ENCODE results near the gene NOTCH1. TPM values are rescaled to one million over a fixed set of nuclear protein-coding genes. Genes with fewer than 3 reads are reported as not detected.

NOTCH1 gene
- total and polyA plus RNA-seq, 2 of the 13 experiments (the other 11 are each of a cell fraction or from before 2014, with no cell fraction given): 0.09 to 0.35 TPM

GRCh38 chr9:136489731-136490130 is 56.1 kb downstream of the NOTCH1 start (continued):
- TF ChIP-seq ONECUT2 (CRISPR knock-in tag; IDR thresholded peaks at IDR 0.05): no peak
- no peak for TF ChIP-seq ZNF30 (CRISPR knock-in tag; IDR thresholded peaks at IDR 0.05)

GRCh38 chr9:136488247-136489214 is 57.3 kb downstream of the NOTCH1 start:
- intact Hi-C loops (cut with micrococcal nuclease; ENCODE audit: unreplicated experiment) (no loop called here), in situ Hi-C loops (cut with HindIII; ENCODE audit: extremely low pct_ligation_motif_present, low pct_unique_long_range_greater_than_20kb) (no loop called here)
- no peak for DNase-seq (ENCODE audit: low spot score)
- peaks cover 7% of the 10 kb centered on the region; the same call in 1 of the 2 replicates for H4K20me1 ChIP-seq (ENCODE audit: insufficient read depth, low read length)
- no TSS peak for BruUV-seq (replicated peaks)
- 12% methylated on average over 22 of the region's 22 CpGs for WGBS (ENCODE audit: low lambda C conversion rate)
- no peak overlapping the region for H3K9ac ChIP-seq (ENCODE audit: insufficient read depth, low read depth, low read length)
- POLR2A ChIA-PET: interaction anchor here (1.2 to 1.5 kb wide), 2 partner anchors 137 to 138 kb away, joined by 3 to 5 read pairs; no protein-coding TSS in a partner anchor
- no peaks in the 10 kb centered on the region for H3K9me3 ChIP-seq (ENCODE audit: low read length)
- H3K27me3 ChIP-seq (ENCODE audit: control insufficient read depth in 1 of 2, insufficient read depth in 2 of 2, low read length in 2 of 2): peaks cover 22 to 49% of the 10 kb centered on the region in 2 experiments; a peak in 4 of 5 replicates
- H3K4me2 ChIP-seq (ENCODE audit: low read depth, low read length): no peak overlapping the region
- CTCF ChIA-PET (ENCODE audit: low intra/inter-chr PET ratio, low total read pairs): interaction anchor here (1.1 to 7.9 kb wide), 3 partner anchors 143 to 205 kb away, joined by 4 to 101 read pairs (median 4); no protein-coding TSS in a partner anchor
- H3K4me1 ChIP-seq (ENCODE audit: insufficient read depth, low read length): peaks cover 22% of the 10 kb centered on the region
- H3K4me3 ChIP-seq (replicated peaks in 1 of 3; ENCODE audit: insufficient read depth in 1 of 3, low read depth in 2 of 3, low read length in 3 of 3): no peak overlapping the region
- H3K27ac ChIP-seq (ENCODE audit: extremely low read length, insufficient read depth, low read length): no peak overlapping the region
- no peaks in the 10 kb centered on the region for H3K36me3 ChIP-seq (replicated peaks in 1 of 2; ENCODE audit: control insufficient read depth in 1 of 2, insufficient read depth in 2 of 2, low read length in 2 of 2)
- FAIRE-seq: peak; percentile 48
- no peak overlapping the region for H2AFZ ChIP-seq (ENCODE audit: low read length)
- peak; percentile 33; the same call in 2 of the 3 replicates for ATAC-seq
- H3K79me2 ChIP-seq (ENCODE audit: insufficient read depth, low read length): no peaks in the 10 kb centered on the region
- TF ChIP-seq ZBTB25 (CRISPR knock-in tag; IDR thresholded peaks at IDR 0.05): 0 out of 2 replicates have a peak, but pooled peaks have one; percentile 41
- TF ChIP-seq HNF4G (IDR thresholded peaks at IDR 0.05; ENCODE audit: borderline replicate concordance, low read depth, low read length): no peak
- no peak for TF ChIP-seq HNF4G (CRISPR knock-in tag; IDR thresholded peaks at IDR 0.05; ENCODE audit: borderline replicate concordance, low read depth)
- no peak for TF ChIP-seq HNF1A (IDR thresholded peaks at IDR 0.05; ENCODE audit: low read depth)
- TF ChIP-seq HNF1A (CRISPR knock-in tag; IDR thresholded peaks at IDR 0.05; ENCODE audit: borderline replicate concordance): no peak
- TF ChIP-seq YY1 (IDR thresholded peaks at IDR 0.05; ENCODE audit: insufficient read depth, insufficient replicate concordance, low read depth, low read length): peak; percentile 27
- peak; percentile 25; a peak in 1 of 4 replicates for TF ChIP-seq MAFK (conservative IDR thresholded peaks at IDR 0.05 in 1 of 2, IDR thresholded peaks at IDR 0.05 in 1 of 2; ENCODE audit: low read length in 2 of 2)
- TF ChIP-seq SNRNP70 (IDR thresholded peaks at IDR 0.05; ENCODE audit: low read depth, low read length): no peak
- no peak for TF ChIP-seq SNAI1 (CRISPR knock-in tag; IDR thresholded peaks at IDR 0.05; ENCODE audit: borderline replicate concordance)
- TF ChIP-seq ZNF580 (CRISPR knock-in tag; IDR thresholded peaks at IDR 0.05; ENCODE audit: borderline replicate concordance, low read depth): 0 out of 2 replicates have a peak, but pooled peaks have one; percentile 47
